GM19397 (cell line): Measurements from ENCODE around the gene C20orf173.

Experiments
- ATAC-seq: cut with Tn5 transposase; IDR thresholded peaks from one replicate; pipeline ENCODE4 v1.9.1; 2021; ENCODE audit warnings: mild to moderate bottlenecking, moderate library complexity; ENCODE audit not compliant: unreplicated experiment

The C20orf173 gene

DNA sequence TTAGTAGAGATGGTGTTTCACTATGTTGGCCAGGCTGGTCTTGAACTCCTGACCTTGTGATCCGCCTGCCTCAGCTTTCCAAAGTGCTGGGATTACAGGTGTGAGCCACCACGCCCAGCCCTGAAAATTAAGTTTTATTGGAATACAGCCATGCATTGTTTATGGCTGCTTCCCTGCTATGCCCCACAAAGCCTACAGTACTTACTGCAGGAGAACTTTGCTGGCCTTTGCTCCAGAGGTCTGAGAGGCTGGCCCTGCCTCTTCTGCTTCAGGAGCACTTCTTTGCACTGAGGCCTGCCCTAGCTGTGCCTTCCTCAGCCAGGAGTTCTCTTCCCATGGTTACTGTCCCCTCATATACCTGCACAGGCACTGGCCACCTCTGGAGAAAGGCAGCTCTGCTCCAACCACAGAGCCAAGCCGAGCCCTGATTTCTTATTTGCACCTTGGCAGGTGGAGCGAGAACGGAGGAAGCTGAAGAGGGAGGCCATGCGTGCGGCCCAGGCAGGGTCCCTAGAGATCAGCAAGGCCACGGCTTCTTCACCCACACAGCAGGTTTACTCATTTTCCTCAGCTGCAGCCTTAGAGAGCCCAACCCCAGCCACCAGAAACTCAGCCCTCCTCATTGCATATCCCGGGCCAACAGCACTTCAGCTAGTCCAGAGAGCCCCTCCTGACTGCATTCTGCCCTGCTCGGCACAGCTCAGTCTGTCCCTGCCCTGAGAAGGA lies 20.8 kb downstream of the C20orf173 start:
- ATAC-seq = no peak

- ATAC-seq = no peak
These were observed 22.4 kb downstream of the C20orf173 start for GRCh38 chr20:35506872-35507638.

DNA sequence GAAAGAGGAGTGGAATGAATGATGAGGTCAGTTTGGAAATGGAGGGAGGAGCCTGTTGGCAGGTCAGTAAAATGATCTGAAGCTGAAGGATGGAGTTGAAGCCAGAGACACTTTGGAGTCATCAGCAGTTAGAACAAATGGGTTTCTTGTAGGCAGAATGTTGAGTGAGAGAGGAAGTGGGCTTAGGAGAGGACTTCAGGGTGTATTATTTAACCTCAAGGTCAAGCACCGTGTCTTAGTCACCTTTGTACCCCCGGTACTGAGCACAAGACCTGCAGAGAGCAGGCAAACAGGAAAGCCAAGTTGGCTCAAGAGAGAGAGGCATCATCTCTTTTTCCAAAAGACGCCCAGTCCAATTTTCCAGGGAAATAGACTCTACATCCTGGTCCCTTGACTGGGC lies 23.3 kb downstream of the C20orf173 start:
- ATAC-seq = no peak

DNA sequence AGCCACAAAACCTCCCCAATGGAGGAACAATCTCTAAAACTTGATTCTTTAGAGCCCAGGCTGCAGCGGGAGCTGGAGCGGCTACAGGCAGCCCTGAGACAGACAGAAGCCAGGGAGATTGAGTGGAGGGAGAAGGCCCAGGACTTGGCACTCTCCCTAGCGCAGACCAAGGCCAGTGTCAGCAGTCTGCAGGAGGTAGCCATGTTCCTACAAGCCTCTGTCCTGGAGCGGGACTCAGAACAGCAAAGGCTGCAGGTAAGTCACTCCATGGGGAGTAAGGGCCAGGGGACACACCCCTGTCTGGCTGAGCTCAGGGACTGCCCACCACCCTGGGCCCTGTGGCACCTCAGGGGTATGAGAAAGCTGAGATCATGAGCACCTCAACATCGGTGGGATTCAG lies 24.7 kb downstream of the C20orf173 start:
- ATAC-seq = no peak

DNA sequence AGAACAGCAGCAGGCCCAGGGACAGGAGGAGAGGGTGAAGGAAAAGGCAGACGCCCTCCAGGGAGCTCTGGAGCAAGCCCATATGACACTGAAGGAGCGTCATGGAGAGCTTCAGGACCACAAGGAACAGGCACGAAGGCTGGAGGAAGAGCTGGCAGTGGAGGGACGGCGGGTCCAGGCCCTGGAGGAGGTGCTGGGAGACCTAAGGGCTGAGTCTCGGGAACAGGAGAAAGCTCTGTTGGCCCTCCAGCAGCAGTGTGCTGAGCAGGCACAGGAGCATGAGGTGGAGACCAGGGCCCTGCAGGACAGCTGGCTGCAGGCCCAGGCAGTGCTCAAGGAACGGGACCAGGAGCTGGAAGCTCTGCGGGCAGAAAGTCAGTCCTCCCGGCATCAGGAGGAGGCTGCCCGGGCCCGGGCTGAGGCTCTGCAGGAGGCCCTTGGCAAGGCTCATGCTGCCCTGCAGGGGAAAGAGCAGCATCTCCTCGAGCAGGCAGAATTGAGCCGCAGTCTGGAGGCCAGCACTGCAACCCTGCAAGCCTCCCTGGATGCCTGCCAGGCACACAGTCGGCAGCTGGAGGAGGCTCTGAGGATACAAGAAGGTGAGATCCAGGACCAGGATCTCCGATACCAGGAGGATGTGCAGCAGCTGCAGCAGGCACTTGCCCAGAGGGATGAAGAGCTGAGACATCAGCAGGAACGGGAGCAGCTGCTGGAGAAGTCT lies 25.5 kb downstream of the C20orf173 start:
- ATAC-seq = no peak

- no peak for ATAC-seq
These were observed 26.2 kb downstream of the C20orf173 start for GRCh38 chr20:35503281-35503680.

GRCh38 chr20:35502352-35502751 lies 27.1 kb downstream of the C20orf173 start:
- ATAC-seq = peak; percentile 64

DNA sequence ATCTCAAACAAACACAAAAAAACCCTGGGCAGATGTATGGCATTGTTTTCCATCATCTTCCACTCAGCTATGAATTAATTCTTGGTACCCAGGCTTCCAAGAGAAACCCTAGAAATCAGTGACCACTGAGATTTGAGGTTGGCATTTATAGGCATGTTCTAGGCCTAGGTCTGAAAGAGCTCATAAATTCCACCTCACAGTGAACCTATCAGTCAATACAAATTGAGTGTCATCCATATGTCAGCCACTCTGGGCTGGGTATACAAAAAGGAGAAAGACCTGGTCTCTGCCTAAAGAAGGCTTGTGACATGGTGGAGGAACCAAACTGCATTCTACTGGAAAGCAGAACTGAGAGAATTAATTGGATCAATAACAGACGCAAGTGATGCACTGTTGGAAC lies 30.2 kb downstream of the C20orf173 start:
- ATAC-seq = no peak

GRCh38 chr20:35497780-35498189 lies 31.7 kb downstream of the C20orf173 start:
- ATAC-seq = no peak

- ATAC-seq = no peak
These were observed 32.1 kb downstream of the C20orf173 start for GRCh38 chr20:35497320-35497719.

GRCh38 chr20:35496481-35496880 lies 33.0 kb downstream of the C20orf173 start:
- ATAC-seq = no peak

DNA sequence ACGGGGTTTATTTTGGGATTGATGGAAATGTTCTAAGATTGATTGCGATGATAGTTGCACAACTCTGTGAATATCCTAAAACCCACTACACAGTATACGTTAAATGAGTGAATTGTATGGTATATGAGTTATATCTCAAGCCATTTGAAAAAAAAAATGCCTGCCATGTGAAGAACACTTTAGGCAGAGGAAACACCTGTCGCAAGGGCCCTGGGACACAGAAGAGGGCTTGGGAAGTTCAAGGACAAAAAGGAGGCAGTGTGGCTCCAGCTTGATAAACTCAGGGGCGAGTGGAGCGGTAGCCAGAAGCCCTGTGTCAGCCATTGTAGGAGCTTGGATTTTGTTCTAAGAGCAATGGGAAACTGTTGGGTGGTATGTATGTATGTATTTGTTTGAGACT lies 37.1 kb downstream of the C20orf173 start:
- no peak for ATAC-seq

GRCh38 chr20:35491823-35492222 lies 37.6 kb downstream of the C20orf173 start:
- ATAC-seq = no peak

- ATAC-seq = peak; percentile 96
These were observed 38.7 kb downstream of the C20orf173 start for GRCh38 chr20:35490736-35491181.

DNA sequence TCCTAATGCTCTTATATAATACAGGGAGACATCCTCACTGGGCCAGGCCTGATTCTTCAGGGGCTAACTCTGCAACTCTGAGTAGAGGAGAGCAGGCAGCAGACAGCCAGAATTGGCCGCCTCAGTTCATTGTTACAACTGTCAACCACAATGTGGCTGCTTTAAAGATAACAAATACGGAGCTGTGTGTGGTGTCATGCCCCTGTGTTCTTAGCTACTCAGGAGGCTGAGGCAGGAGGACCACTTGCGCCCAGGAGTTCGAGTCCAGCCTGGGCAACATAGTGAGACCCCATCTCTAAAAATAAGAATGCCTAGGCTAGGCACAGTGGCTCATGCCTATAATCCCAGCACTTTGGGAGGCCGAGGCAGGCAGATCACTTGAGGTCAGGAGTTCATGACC lies 39.7 kb downstream of the C20orf173 start:
- no peak for ATAC-seq

DNA sequence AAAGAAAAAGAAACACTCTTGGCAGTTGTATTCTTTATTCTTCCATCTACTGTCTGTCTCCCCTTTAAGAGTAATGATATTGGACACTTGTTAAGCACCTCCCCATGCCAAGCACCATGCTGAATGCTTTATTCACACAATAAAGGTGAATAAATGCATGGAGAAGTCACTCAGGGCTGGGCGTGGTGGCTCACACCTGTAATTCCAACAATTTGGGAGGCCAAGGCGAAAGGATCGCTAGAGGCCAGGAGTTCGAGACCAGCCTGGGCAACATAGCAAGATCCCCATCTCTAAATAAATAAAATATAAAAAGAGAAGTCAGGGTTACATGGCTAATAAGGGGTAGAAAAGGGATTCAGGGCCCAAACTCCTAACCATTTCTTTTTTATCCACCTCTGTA lies 42.0 kb downstream of the C20orf173 start:
- ATAC-seq = no peak

DNA sequence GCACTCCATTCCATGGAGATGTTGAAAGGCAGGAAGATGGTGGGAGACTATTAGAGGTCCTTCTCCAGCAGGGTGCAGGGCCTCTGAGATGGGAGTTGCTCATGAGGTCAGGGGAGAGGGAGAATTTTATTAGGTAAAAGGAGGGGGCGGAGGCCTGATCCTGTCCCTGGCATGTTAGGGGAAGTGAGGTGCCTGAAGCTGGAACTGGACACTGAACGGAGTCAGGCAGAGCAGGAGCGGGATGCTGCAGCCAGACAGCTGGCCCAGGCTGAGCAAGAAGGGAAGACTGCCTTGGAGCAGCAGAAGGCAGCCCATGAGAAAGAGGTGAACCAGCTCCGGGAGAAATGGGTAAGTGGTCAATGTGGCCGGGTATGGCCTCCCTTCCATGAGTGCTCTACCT lies 49.7 kb downstream of the C20orf173 start:
- no peak for ATAC-seq

GRCh38 chr20:35478804-35479472 lies 50.5 kb downstream of the C20orf173 start:
- ATAC-seq = no peak
